Testis (tissue), 2 donors: ENCODE measurements around the gene COL25A1.

Experiments used
- POLR2A ChIP-seq: fragments of 450-650 bp; IDR thresholded peaks from one replicate; pipeline ENCODE4 v1.6.1; 2017; ENCODE audit warnings: antibody characterized with exemption, mild to moderate bottlenecking, moderate library complexity
- TF ChIP-seq, protein P1 (sequence below), 3 experiments: fragments of 450-650 bp in 2 of 3; fragments of 200-600 bp in 1 of 3; sonication (generic) in 1 of 3; IDR thresholded peaks; one replicate each; pipeline ENCODE4 v1.5.1; 2016 to 2019; ENCODE audit warnings: antibody characterized with exemption in 3 of 3, mild to moderate bottlenecking in 2 of 3, moderate library complexity in 1 of 3

- TF ChIP-seq, protein P1, sequence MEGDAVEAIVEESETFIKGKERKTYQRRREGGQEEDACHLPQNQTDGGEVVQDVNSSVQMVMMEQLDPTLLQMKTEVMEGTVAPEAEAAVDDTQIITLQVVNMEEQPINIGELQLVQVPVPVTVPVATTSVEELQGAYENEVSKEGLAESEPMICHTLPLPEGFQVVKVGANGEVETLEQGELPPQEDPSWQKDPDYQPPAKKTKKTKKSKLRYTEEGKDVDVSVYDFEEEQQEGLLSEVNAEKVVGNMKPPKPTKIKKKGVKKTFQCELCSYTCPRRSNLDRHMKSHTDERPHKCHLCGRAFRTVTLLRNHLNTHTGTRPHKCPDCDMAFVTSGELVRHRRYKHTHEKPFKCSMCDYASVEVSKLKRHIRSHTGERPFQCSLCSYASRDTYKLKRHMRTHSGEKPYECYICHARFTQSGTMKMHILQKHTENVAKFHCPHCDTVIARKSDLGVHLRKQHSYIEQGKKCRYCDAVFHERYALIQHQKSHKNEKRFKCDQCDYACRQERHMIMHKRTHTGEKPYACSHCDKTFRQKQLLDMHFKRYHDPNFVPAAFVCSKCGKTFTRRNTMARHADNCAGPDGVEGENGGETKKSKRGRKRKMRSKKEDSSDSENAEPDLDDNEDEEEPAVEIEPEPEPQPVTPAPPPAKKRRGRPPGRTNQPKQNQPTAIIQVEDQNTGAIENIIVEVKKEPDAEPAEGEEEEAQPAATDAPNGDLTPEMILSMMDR (IDR thresholded peaks at IDR 0.05), result no peak
- no peak for TF ChIP-seq POLR2A
Measured at GRCh38 chr4:108931926-108932325, 370.5 kb downstream of the COL25A1 start.
